PFSK-1 (cell line): Measurements from ENCODE around the gene CENPX.

Experiments used
- FOXP2 ChIP-seq: optimal IDR thresholded peaks from 2 replicates; pipeline ENCODE3; 2011; ENCODE audit warnings: borderline replicate concordance, control low read depth, inconsistent platforms; ENCODE audit not compliant: insufficient read depth; ENCODE audit errors: extremely low read length, extremely low read depth
- POLR2AphosphoS5 ChIP-seq: IDR thresholded peaks from 2 replicates; pipeline ENCODE4 v1.6.1; 2012; ENCODE audit warnings: low read depth, mild to moderate bottlenecking, control low read depth, low read length, moderate library complexity
- REST ChIP-seq, 2 experiments: IDR thresholded peaks; 2 replicates each; pipeline versions ENCODE4 v1.6.1 to v1.8.0; 2011 to 2012; ENCODE audit warnings: low read depth in 2 of 2, low read length in 2 of 2, control low read depth in 1 of 2, inconsistent platforms in 1 of 2, mild to moderate bottlenecking in 1 of 2, moderate library complexity in 1 of 2; ENCODE audit not compliant: insufficient read depth in 1 of 2
- SIN3A ChIP-seq: IDR thresholded peaks from 2 replicates; pipeline ENCODE4 v1.6.1; 2012; ENCODE audit warnings: mild to moderate bottlenecking, low read length, moderate library complexity, borderline replicate concordance; ENCODE audit not compliant: insufficient read depth
- TAF1 ChIP-seq: IDR thresholded peaks from 2 replicates; pipeline ENCODE4 v1.6.1; 2012; ENCODE audit warnings: low read length, control low read depth, borderline replicate concordance; ENCODE audit not compliant: insufficient read depth

The CENPX gene

GRCh38 chr17:82021900-82022309 lies 773 bp downstream of the CENPX start:
- TF ChIP-seq POLR2AphosphoS5, result no peak
- TF ChIP-seq SIN3A, result 0 out of 2 replicates have a peak, but pooled peaks have one; percentile 14
- peak; percentile 12; the same call in 1 of the 2 replicates for TF ChIP-seq TAF1

- TF ChIP-seq TAF1, result no peak
- no peak for TF ChIP-seq SIN3A
- no peak for TF ChIP-seq REST (IDR thresholded peaks at IDR 0.05; ENCODE audit: insufficient read depth in 1 of 2, low read depth in 2 of 2, low read length in 2 of 2)
Measured at GRCh38 chr17:82021107-82021899, 1.4 kb downstream of the CENPX start.

- TF ChIP-seq SIN3A (no peak), REST (IDR thresholded peaks at IDR 0.05; ENCODE audit: insufficient read depth in 1 of 2, low read depth in 2 of 2, low read length in 2 of 2) (no peak), FOXP2 (no peak), TAF1 (no peak), POLR2AphosphoS5 (no peak)
Measured at GRCh38 chr17:82020572-82021106, 2.0 kb downstream of the CENPX start.

GRCh38 chr17:82019690-82020571 lies 2.7 kb downstream of the CENPX start:
- TF ChIP-seq FOXP2 (peak; percentile 22), REST (IDR thresholded peaks at IDR 0.05; ENCODE audit: insufficient read depth in 1 of 2, low read depth in 2 of 2, low read length in 2 of 2) (no peak)

GRCh38 chr17:82018989-82019689 lies 3.5 kb downstream of the CENPX start:
- no peak for TF ChIP-seq REST (IDR thresholded peaks at IDR 0.05; ENCODE audit: insufficient read depth in 1 of 2, low read depth in 2 of 2, low read length in 2 of 2)
- no peak for TF ChIP-seq POLR2AphosphoS5
- no peak for TF ChIP-seq SIN3A
- no peak for TF ChIP-seq TAF1
- no peak for TF ChIP-seq FOXP2
